Omental fat pad (tissue), 4 donors: ENCODE measurements around the gene WDR91. TPM values are rescaled to one million over a fixed set of nuclear protein-coding genes. Genes with fewer than 3 reads are reported as not detected.
"Not testable (repeated sequence)": the region's sequence is repeated elsewhere in the genome, so short reads cannot be mapped to it uniquely, and the experiment has no call there.

Experiments
- ATAC-seq: fragments of 150-250 bp; one replicate; pipeline ENCODE4 v1.9.1; 2016; ENCODE audit warnings: mild to moderate bottlenecking, moderate library complexity; ENCODE audit not compliant: low FRiP score
- DNase-seq: peaks from one replicate; pipeline ENCODE4 v3.0.0-alpha.2; 2019; ENCODE audit warnings: low spot score
- CTCF ChIP-seq, 3 donors: fragments of 450-650 bp; IDR thresholded peaks; one replicate each; pipeline ENCODE4 v1.5.1; 2016 to 2017; ENCODE audit warnings: antibody characterized with exemption in 3 of 3, mild to moderate bottlenecking in 3 of 3, moderate library complexity in 2 of 3
- total RNA-seq, 4 donors: library from RNA; depleted of rRNA; stranded (reverse); fragments of >200 nt; gene quantifications; one replicate each; pipeline ENCODE4 v1.1.0, GENCODE V29; 2016

Gene WDR91
- total RNA-seq, 4 donors from 2014 or later = 9.8 to 51.9 (median 10.3) TPM

DNA sequence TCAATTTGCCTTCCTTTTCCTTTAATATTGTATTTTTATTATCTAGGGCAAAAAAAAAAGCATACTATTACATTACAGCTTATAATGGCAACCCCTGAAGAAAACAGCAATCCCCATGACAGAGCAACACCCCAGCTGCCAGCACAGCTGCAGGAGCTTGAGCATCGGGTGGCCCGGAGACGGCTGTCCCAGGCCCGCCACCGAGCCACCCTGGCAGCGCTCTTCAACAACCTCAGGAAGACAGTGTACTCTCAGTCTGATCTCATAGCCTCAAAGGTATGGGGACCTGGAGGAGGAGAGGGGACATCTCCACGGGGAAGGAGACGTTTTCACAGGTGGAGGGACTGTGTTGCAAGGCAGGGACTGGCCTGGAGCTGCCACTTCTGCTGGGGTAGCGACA, 29.1 kb upstream of the WDR91 start:
- no peak for DNase-seq
- no peak for ATAC-seq
- TF ChIP-seq CTCF (IDR thresholded peaks at IDR 0.05) = no peak

DNA sequence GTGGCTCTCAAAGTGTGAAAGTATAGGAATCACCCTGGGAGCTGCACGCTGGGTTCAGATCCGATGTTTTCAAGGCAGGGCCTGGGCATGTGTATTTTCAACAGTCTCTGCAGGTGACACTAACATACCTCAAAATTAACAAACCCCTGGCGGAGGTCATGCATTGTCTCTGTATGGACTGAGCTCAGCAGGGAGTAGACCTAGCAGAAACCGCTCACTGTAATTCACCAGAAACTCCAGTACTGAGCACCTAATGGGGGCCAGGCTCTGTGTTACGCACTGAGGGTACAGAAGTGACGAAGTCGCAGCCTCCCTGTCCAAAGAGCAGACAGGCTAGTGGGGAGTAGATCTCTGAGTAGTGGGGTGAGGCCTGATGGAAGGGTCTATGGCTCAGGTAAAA, 27.9 kb upstream of the WDR91 start:
- no peak for ATAC-seq
- TF ChIP-seq CTCF (IDR thresholded peaks at IDR 0.05) = no peak
- no peak for DNase-seq

- DNase-seq (no peak), ATAC-seq (no peak)
- no peak for TF ChIP-seq CTCF (IDR thresholded peaks at IDR 0.05)
Measured at GRCh38 chr7:135238112-135238744, 26.9 kb upstream of the WDR91 start.

- DNase-seq (no peak), ATAC-seq (no peak)
- TF ChIP-seq CTCF (IDR thresholded peaks at IDR 0.05) = no peak
Measured at GRCh38 chr7:135236727-135237126, 25.4 kb upstream of the WDR91 start.

DNA sequence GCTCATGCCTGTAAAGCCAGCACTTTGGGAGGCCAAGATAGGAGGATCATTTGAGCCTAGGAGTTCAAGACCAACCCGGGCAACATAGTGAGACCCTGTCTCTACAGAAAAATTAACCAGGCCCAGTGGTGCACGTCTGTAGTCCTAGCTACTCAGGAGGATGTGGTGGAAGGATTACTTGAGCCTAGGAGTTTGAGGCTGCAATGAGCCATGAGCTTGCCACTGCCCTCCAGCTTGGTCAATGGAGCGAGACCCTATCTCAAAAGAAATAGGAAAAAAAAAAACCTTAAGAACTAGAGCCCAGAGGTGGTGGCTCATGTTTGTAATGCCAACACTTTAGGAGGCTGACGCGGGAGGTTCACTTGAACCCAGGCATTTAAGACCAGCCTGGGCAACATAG, 24.5 kb upstream of the WDR91 start:
- DNase-seq (no peak), ATAC-seq (no peak)
- TF ChIP-seq CTCF (IDR thresholded peaks at IDR 0.05) = no peak

GRCh38 chr7:135234727-135235126, 23.4 kb upstream of the WDR91 start:
- ATAC-seq = no peak
- no peak for DNase-seq
- TF ChIP-seq CTCF (IDR thresholded peaks at IDR 0.05) = no peak

GRCh38 chr7:135234095-135234494, 22.8 kb upstream of the WDR91 start:
- not testable (repeated sequence) for ATAC-seq, DNase-seq
